Muscle of leg (tissue), 16 donors: ENCODE data around the gene RAPGEF1. TPM values are rescaled to one million over a fixed set of nuclear protein-coding genes. Genes with fewer than 3 reads are reported as not detected.

Experiments
- DNase-seq: peaks from one replicate; pipeline ENCODE4 v3.0.0; 2013
- H3K27ac ChIP-seq: one replicate; pipeline ENCODE4 v1.5.1; 2013; ENCODE audit warnings: mild to moderate bottlenecking, low read length, control low read depth
- H3K27me3 ChIP-seq: one replicate; pipeline ENCODE4 v1.6.1; 2013; ENCODE audit warnings: low read length; ENCODE audit not compliant: control insufficient read depth, insufficient read depth
- H3K36me3 ChIP-seq: one replicate; pipeline ENCODE4 v1.6.1; 2013; ENCODE audit warnings: low read length; ENCODE audit not compliant: control insufficient read depth, insufficient read depth
- H3K4me1 ChIP-seq: one replicate; pipeline ENCODE4 v1.6.1; 2013; ENCODE audit warnings: low read length; ENCODE audit not compliant: control insufficient read depth, insufficient read depth
- H3K4me3 ChIP-seq: one replicate; pipeline ENCODE4 v1.5.1; 2013; ENCODE audit warnings: low read length, control low read depth
- H3K9me3 ChIP-seq: replicated peaks from 2 replicates; pipeline ENCODE4 v1.6.1; 2013; ENCODE audit warnings: low read depth, low read length; ENCODE audit not compliant: control insufficient read depth
- WGBS: methylation state at CpG from one replicate; pipeline ENCODE4 v1.1.5; 2013; ENCODE audit warnings: missing lambda C conversion rate; ENCODE audit not compliant: insufficient coverage; 5-methylcytosine and 5-hydroxymethylcytosine counted together
- long read RNA-seq, 11 donors: transcript quantifications; one replicate each; lab custom pipeline, GENCODE V29; 2026
- polyA plus RNA-seq, 8 donors: library from polyadenylated mRNA; unstranded; fragments of 120-200 nt; gene quantifications; one replicate each; pipeline versions ENCODE4 v1.2.1 to v1.2.3, GENCODE V29; 2013; ENCODE audit warnings: inconsistent platforms in 1 of 8, low replicate concordance in 1 of 8; ENCODE audit not compliant: insufficient read length in 8 of 8, insufficient read depth in 1 of 8
- total RNA-seq: library from RNA; stranded (reverse); fragments of 120-200 nt; gene quantifications from one replicate; pipeline ENCODE4 v1.2.4, GENCODE V29; 2013

The RAPGEF1 gene
- total RNA-seq = 30.2 TPM
- polyA plus RNA-seq = 10 to 100 TPM; 61.3 to 95.2 (median 82.2) TPM
- long read RNA-seq, donor 1 = 0 reads
- long read RNA-seq, donor 2 = 0 reads
- long read RNA-seq, donor 3, full-length matches to known transcripts = 1 of 6 reads
- long read RNA-seq, donor 3, partial matches to known transcripts = 5 of 6 reads
- long read RNA-seq, donor 3, other reads (novel, unspliced or antisense) = 0 of 6 reads
- long read RNA-seq, donor 4, partial matches to known transcripts = 0 of 1 reads
- long read RNA-seq, donor 4, other reads (novel, unspliced or antisense) = 0 of 1 reads
- long read RNA-seq, donor 5, full-length matches to known transcripts = 1 of 17 reads
- long read RNA-seq, donor 5, partial matches to known transcripts = 16 of 17 reads
- long read RNA-seq, donor 5, other reads (novel, unspliced or antisense) = 0 of 17 reads
- long read RNA-seq, donor 6, partial matches to known transcripts = 19 of 19 reads
- long read RNA-seq, donor 6, other reads (novel, unspliced or antisense) = 0 of 19 reads
- long read RNA-seq, donor 7, full-length matches to known transcripts = 1 of 1 reads
- long read RNA-seq, donor 7, partial matches to known transcripts = 0 of 1 reads
- long read RNA-seq, donor 7, other reads (novel, unspliced or antisense) = 0 of 1 reads
- long read RNA-seq, donor 8 = 0 reads
- long read RNA-seq, donor 9, partial matches to known transcripts = 10 of 10 reads
- long read RNA-seq, donor 9, other reads (novel, unspliced or antisense) = 0 of 10 reads
- long read RNA-seq, donor 10, partial matches to known transcripts = 12 of 13 reads
- long read RNA-seq, donor 10, other reads (novel, unspliced or antisense) = 0 of 13 reads
- long read RNA-seq, donor 11, partial matches to known transcripts = 0 of 1 reads
- long read RNA-seq, donor 11, other reads (novel, unspliced or antisense) = 0 of 1 reads

- no peaks in the 10 kb centered on the region for H3K9me3 ChIP-seq
- peak within 1 kb of the TSS; percentile 69 for H3K27ac ChIP-seq
- peak within 1 kb of the TSS; percentile 69 for H3K4me3 ChIP-seq
- peaks cover 38% of the 10 kb centered on the region for H3K4me1 ChIP-seq
- WGBS = 9% methylated on average over 69 of the region's 69 CpGs
- H3K27me3 ChIP-seq = no peaks in the 10 kb centered on the region
- H3K36me3 ChIP-seq = peaks cover 3% of the 10 kb centered on the region
- DNase-seq = peak; percentile 63
These were observed at the start of gene RAPGEF1 for GRCh38 chr9:131739959-131740648. Gene RAPGEF1 (minus strand): TSS chr9:131740076. CDS start chr9:131739830, 246 bp downstream.

GRCh38 chr9:131788851-131789250 is 49.0 kb upstream of the RAPGEF1 start:
- H3K9me3 ChIP-seq = no peaks in the 10 kb centered on the region
- H3K4me3 ChIP-seq = no peak overlapping the region
- peaks cover 33% of the 10 kb centered on the region for H3K27me3 ChIP-seq
- H3K36me3 ChIP-seq = no peaks in the 10 kb centered on the region
- H3K4me1 ChIP-seq = no peaks in the 10 kb centered on the region
- 57% methylated on average over 1 of the region's 1 CpG for WGBS
- no peak for DNase-seq
- H3K27ac ChIP-seq = no peak overlapping the region

- H3K4me1 ChIP-seq = no peaks in the 10 kb centered on the region
- no peak for DNase-seq
- no peak overlapping the region for H3K27ac ChIP-seq
- H3K27me3 ChIP-seq = peaks cover 31% of the 10 kb centered on the region
- no peaks in the 10 kb centered on the region for H3K9me3 ChIP-seq
- no peaks in the 10 kb centered on the region for H3K36me3 ChIP-seq
- no peak overlapping the region for H3K4me3 ChIP-seq
- WGBS = 69% methylated on average over 7 of the region's 9 CpGs
These were observed 48.0 kb upstream of the RAPGEF1 start for GRCh38 chr9:131787838-131788237.

- Histone ChIP-seq H3K4me3 (no peak overlapping the region), H3K27me3 (peaks cover 27% of the 10 kb centered on the region), H3K4me1 (no peaks in the 10 kb centered on the region), H3K27ac (no peak overlapping the region), H3K9me3 (no peaks in the 10 kb centered on the region), H3K36me3 (no peaks in the 10 kb centered on the region)
- WGBS = no CpG with 5 or more reads among the region's 13 CpGs
- DNase-seq = no peak
These were observed 45.0 kb upstream of the RAPGEF1 start for GRCh38 chr9:131784748-131785501.

GRCh38 chr9:131781069-131781468 is 41.2 kb upstream of the RAPGEF1 start:
- WGBS = 62% methylated on average over 3 of the region's 3 CpGs
- H3K4me1 ChIP-seq = no peaks in the 10 kb centered on the region

GRCh38 chr9:131776473-131776872 is 36.6 kb upstream of the RAPGEF1 start:
- peak; percentile 57 for DNase-seq
- WGBS = 4% methylated on average over 7 of the region's 7 CpGs
- Histone ChIP-seq H3K27ac (no peak overlapping the region), H3K36me3 (no peaks in the 10 kb centered on the region), H3K4me3 (no peak overlapping the region), H3K4me1 (no peaks in the 10 kb centered on the region), H3K9me3 (no peaks in the 10 kb centered on the region), H3K27me3 (peaks cover 6% of the 10 kb centered on the region)

More at GRCh38 chr9:131781069-131781468, 41.2 kb upstream of the RAPGEF1 start:
- Histone ChIP-seq H3K4me3 (no peak overlapping the region), H3K9me3 (no peaks in the 10 kb centered on the region), H3K27ac (no peak overlapping the region), H3K36me3 (no peaks in the 10 kb centered on the region), H3K27me3 (peaks cover 5% of the 10 kb centered on the region)
- no peak for DNase-seq

- WGBS = 29% methylated on average over 3 of the region's 3 CpGs
These were observed 36.2 kb upstream of the RAPGEF1 start for GRCh38 chr9:131776036-131776435.

GRCh38 chr9:131774636-131775035 is 34.8 kb upstream of the RAPGEF1 start:
- DNase-seq = no peak
- 77% methylated on average over 6 of the region's 6 CpGs for WGBS
- peaks cover 7% of the 10 kb centered on the region for H3K27me3 ChIP-seq
- H3K9me3 ChIP-seq = no peaks in the 10 kb centered on the region
- no peak overlapping the region for H3K4me3 ChIP-seq
- H3K4me1 ChIP-seq = no peaks in the 10 kb centered on the region
- no peaks in the 10 kb centered on the region for H3K36me3 ChIP-seq
- H3K27ac ChIP-seq = no peak overlapping the region

More at GRCh38 chr9:131776036-131776435, 36.2 kb upstream of the RAPGEF1 start:
- H3K4me1 ChIP-seq = no peaks in the 10 kb centered on the region
- peaks cover 7% of the 10 kb centered on the region for H3K27me3 ChIP-seq
- no peak overlapping the region for H3K4me3 ChIP-seq
- no peaks in the 10 kb centered on the region for H3K36me3 ChIP-seq
- no peaks in the 10 kb centered on the region for H3K9me3 ChIP-seq
- DNase-seq = no peak
- no peak overlapping the region for H3K27ac ChIP-seq

GRCh38 chr9:131773911-131774379 is 34.1 kb upstream of the RAPGEF1 start:
- H3K27me3 ChIP-seq = peaks cover 7% of the 10 kb centered on the region
- H3K27ac ChIP-seq = no peak overlapping the region
- H3K9me3 ChIP-seq = no peaks in the 10 kb centered on the region
- 7% methylated on average over 3 of the region's 6 CpGs for WGBS
- no peak overlapping the region for H3K4me3 ChIP-seq
- no peaks in the 10 kb centered on the region for H3K36me3 ChIP-seq
- DNase-seq = peak; percentile 83
- H3K4me1 ChIP-seq = no peaks in the 10 kb centered on the region
